ENCODE data around the gene C11orf42.

C11orf42 gene

DNA sequence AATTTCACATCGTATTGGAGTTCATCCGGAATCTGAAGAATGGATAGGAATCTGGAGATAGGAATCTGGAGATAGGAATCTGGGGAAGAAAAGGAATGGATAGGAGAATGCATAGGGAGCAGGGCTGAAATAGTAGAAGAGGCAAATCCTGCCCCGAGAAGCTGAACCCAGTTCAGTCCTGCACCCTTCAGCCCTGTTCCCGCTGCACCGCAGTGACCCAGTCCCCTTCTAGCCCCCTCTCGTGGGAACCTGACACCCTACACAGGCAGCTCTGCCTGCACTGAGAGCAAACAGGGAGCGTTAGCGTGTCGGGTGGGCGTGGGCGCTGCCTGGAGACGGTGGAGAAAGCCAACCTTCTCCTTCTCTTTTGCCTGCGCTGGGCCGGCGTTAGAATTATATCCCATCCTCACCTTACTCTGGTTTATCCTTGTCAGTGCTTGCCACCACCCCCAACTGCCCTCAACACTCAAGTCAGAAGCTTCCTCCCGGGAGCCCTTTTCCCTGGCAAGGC is 53.3 kb downstream of the C11orf42 start:
- no peak for DNase-seq

DNA sequence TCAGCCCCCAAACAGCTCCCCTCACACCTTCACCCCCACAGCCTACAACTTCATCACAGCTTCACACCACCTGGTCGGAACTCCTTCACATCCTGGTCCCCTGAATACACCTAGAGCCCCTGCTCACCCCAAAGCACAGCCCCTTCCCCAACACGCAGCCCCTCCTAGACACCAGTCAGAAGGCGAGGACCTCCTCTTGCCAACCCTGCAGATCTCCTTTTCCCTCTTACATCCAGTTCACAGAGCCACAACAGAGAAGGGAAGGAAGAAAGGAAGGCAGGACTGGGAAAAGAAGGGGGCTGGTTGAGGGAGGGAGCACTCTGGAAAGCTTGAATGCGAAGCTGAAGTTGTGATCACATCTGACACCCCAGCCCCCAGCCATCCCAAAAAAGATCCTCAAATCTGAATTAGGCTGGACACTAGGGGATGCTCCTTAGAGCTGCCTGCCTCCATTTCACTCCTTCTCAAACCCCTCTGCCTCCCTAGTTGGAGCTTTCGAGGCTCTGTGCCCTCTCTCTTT is 54.9 kb downstream of the C11orf42 start:
- no peak for DNase-seq

Measured in activated CD4-positive, alpha-beta T cell treated with anti-CD3 and anti-CD28 coated beads, Interleukin-2, Interleukin-6, amounts not matched to agents 100 ng/mL and 50 ng/mL, durations not matched to agents 16 hours and 8 hours (primary cell).